Epithelial cell of esophagus (primary cell): Measurements from ENCODE around the gene EFCAB13.

Experiments used
- DNase-seq: peaks from one replicate; pipeline ENCODE4 v3.0.0; 2010; ENCODE audit warnings: low read depth
- H3K4me3 ChIP-seq: 2 replicates; pipeline ENCODE4 v1.5.1; 2011; ENCODE audit warnings: mild to moderate bottlenecking, low read length, control low read depth
- TF ChIP-seq, protein P1 (sequence below): IDR thresholded peaks from 2 replicates; pipeline ENCODE4 v1.5.1; 2011; ENCODE audit warnings: low read depth, mild to moderate bottlenecking, low read length, control low read depth, inconsistent platforms; ENCODE audit not compliant: insufficient read depth; ENCODE audit errors: missing control alignments

The EFCAB13 gene

DNA sequence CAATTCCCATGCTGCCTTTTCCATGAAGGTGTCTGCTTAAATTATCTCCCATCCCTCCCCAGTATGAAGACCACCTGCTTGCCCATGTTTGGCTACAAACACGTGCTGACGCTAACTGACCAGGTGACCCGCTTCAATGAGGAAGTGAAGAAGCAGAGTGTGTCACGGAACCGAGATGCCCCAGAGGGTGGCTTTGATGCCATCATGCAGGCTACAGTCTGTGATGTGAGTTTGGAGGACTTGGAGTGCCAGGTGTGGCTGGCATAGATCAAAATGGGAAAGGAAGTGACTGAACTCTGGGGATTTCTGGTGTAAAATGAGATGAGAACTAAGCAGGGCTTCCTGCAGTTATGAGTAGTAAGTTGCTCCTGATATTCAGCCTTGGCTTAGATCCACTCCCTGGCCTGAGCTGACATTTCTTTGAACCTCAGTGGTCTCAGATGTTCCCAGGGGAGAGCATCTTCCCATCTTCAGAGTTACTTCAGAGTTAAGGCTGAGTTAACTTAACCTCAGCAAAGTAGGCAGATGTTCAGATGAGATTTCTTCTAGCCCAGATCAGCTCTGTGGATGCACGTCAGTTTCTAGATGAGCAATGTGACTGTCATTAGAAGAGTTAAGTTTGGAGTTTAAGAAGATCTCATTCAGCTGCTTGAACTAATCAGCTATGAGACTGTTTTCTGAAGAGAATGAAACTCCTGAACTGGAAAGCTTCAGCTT, 37.4 kb upstream of the EFCAB13 start:
- H3K4me3 ChIP-seq = no peak overlapping the region
- DNase-seq = no peak
- TF ChIP-seq, protein P1, sequence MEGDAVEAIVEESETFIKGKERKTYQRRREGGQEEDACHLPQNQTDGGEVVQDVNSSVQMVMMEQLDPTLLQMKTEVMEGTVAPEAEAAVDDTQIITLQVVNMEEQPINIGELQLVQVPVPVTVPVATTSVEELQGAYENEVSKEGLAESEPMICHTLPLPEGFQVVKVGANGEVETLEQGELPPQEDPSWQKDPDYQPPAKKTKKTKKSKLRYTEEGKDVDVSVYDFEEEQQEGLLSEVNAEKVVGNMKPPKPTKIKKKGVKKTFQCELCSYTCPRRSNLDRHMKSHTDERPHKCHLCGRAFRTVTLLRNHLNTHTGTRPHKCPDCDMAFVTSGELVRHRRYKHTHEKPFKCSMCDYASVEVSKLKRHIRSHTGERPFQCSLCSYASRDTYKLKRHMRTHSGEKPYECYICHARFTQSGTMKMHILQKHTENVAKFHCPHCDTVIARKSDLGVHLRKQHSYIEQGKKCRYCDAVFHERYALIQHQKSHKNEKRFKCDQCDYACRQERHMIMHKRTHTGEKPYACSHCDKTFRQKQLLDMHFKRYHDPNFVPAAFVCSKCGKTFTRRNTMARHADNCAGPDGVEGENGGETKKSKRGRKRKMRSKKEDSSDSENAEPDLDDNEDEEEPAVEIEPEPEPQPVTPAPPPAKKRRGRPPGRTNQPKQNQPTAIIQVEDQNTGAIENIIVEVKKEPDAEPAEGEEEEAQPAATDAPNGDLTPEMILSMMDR = no peak

DNA sequence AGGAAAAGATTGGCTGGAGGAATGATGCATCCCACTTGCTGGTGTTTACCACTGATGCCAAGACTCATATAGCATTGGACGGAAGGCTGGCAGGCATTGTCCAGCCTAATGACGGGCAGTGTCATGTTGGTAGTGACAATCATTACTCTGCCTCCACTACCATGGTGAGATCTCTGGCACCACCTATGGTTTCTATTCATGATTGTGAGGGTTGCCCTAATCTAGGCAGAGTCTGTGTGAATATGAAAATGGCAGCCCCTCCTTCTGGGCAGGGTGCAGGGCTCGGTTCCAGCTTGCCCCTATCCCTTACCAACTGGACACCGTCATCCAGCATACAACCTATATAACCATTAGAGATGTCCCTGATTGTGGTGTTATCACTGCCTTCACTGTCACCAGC, 36.7 kb upstream of the EFCAB13 start:
- DNase-seq = no peak
- TF ChIP-seq, protein P1 = no peak

DNA sequence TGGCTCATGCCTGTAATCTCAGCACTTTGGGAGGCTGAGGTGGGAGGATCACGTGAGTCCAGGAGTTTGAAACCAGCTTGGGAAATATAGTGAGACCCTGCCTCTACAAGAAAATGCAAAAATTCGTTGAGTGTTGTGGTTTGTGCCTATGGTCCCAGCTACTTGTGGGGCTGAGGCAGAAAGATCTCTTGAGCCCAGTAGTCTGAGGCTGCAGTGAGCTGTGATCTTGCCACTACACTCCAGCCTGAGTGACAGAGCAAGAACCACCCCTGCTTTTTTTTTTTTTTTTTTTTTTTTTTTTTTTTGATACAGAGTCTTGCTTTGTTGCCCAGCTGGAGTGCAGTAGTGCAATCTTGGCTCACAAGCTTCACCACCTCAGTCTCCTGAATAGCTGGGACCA, 36.1 kb upstream of the EFCAB13 start:
- DNase-seq = no peak
- TF ChIP-seq, protein P1 = no peak
- no peak overlapping the region for H3K4me3 ChIP-seq

More for the DNA sequence above, 36.7 kb upstream of the EFCAB13 start:
- no peak overlapping the region for H3K4me3 ChIP-seq

DNA sequence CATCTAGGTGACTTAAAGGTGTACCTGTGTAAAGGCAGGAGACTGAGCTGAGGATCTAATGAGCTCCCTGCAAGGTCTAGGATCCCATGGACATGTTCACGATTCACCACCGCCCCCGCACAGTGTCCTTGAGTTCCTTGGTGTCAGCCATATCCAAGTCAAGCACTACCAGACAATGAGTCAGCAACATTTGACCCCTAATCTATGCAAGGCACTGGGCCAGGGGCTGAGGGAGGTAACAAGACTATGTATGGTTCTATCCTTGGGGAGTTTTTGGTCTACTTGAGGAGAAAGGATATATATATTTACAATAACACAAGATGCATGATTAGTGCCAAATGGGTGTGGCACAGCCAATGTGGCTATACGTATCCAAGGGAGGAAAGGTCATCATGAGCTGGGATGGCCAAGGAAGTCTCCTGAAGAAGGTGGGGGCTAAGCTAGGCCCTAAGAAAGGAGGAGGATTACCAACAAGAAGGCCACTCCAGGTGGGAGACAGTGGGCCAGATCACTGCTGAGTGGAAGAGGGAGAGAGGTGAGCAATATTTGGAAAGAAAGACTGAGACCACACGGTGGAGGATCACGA, 35.1 kb upstream of the EFCAB13 start:
- TF ChIP-seq, protein P1 = no peak
- H3K4me3 ChIP-seq = no peak overlapping the region
- DNase-seq = no peak

DNA sequence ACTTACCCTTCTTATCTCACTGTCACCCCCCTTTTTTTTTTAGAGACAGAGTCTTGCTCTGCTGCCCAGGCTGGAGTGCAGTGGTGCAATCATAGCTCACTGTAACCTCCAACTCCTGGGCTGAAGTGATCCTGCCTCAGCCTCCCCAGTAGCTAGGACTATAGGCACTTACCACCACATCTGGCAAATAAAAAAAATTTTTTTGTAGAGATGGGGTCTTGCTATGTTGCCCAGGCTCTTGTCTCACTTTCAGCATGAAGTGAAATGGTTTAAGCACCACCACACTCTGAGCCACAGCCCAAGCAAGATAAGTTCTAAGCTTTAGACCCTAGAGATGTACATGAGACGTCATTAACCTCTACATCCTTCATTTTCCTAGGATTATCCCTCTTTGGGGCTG, 34.5 kb upstream of the EFCAB13 start:
- TF ChIP-seq, protein P1 = no peak
- no peak overlapping the region for H3K4me3 ChIP-seq
- no peak for DNase-seq

DNA sequence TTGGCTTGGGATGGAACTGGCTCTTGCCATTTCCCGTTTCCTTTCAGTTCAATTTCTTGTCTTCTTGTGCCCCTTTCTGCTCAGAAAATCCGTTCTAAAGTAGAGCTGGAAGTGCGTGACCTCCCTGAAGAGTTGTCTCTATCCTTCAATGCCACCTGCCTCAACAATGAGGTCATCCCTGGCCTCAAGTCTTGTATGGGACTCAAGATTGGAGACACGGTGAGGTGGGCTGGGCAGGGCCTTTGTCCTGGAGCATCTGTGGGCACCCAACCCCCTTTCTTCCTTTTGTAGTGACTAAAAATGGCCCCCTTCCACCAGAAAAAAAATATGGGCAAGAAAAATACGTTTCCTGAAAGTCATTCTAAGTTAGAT, 32.9 kb upstream of the EFCAB13 start:
- H3K4me3 ChIP-seq = no peak overlapping the region
- no peak for DNase-seq
- TF ChIP-seq, protein P1 = no peak
